Effector memory CD4-positive, alpha-beta T cell (primary cell): Measurements from ENCODE around the gene ARHGAP6.

ENCODE experiments used
- DNase-seq, 3 donors: peaks; one replicate each; pipeline ENCODE4 v3.0.0-alpha.2; 2020
- H3K27ac ChIP-seq: 2 replicates; pipeline ENCODE4 v1.7.0; 2013; ENCODE audit warnings: mild to moderate bottlenecking, low read length, moderate library complexity; ENCODE audit not compliant: insufficient read depth, poor library complexity, severe bottlenecking
- H3K27me3 ChIP-seq: replicated peaks from 2 replicates; pipeline ENCODE4 v1.7.0; 2013; ENCODE audit warnings: mild to moderate bottlenecking, low read length; ENCODE audit not compliant: insufficient read depth, control insufficient read depth, poor library complexity, severe bottlenecking
- H3K36me3 ChIP-seq: 2 replicates; pipeline ENCODE4 v1.7.0; 2013; ENCODE audit warnings: mild to moderate bottlenecking, low read length, moderate library complexity; ENCODE audit not compliant: control insufficient read depth, insufficient read depth
- H3K4me1 ChIP-seq: 2 replicates; pipeline ENCODE4 v1.7.0; 2013; ENCODE audit warnings: low read length, mild to moderate bottlenecking; ENCODE audit not compliant: control insufficient read depth, insufficient read depth, poor library complexity, severe bottlenecking
- H3K4me3 ChIP-seq: 2 replicates; pipeline ENCODE4 v1.7.0; 2013; ENCODE audit warnings: low read length, low read depth, mild to moderate bottlenecking; ENCODE audit not compliant: insufficient read depth, poor library complexity, severe bottlenecking
- H3K9me3 ChIP-seq: 2 replicates; pipeline ENCODE4 v1.7.0; 2013; ENCODE audit warnings: mild to moderate bottlenecking, low read length, moderate library complexity; ENCODE audit not compliant: control insufficient read depth

The ARHGAP6 gene

DNA sequence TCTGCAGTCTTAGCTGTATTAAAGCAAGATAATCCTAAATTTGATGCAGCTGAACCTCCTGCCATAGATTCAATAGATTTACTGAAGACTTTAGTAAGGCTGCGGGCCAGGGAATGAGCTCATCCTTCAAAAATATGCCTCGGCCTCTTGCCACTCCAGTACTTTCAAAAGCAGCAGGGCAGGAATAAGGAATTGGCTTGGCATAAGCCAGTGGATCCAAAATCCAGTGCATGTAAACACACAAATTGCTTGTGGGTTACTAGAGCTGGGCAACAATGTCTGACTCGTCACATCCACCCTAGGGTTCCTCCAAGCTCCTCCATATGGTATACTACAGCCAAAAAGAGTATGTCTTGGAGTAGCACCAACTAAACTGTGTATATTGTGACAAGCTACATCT lies 207.6 kb downstream of the ARHGAP6 start:
- no peaks in the 10 kb centered on the region for H3K36me3 ChIP-seq
- no peak overlapping the region for H3K27ac ChIP-seq
- no peaks in the 10 kb centered on the region for H3K27me3 ChIP-seq
- no peaks in the 10 kb centered on the region for H3K9me3 ChIP-seq
- no peak for DNase-seq
- no peak overlapping the region for H3K4me3 ChIP-seq
- no peaks in the 10 kb centered on the region for H3K4me1 ChIP-seq

DNA sequence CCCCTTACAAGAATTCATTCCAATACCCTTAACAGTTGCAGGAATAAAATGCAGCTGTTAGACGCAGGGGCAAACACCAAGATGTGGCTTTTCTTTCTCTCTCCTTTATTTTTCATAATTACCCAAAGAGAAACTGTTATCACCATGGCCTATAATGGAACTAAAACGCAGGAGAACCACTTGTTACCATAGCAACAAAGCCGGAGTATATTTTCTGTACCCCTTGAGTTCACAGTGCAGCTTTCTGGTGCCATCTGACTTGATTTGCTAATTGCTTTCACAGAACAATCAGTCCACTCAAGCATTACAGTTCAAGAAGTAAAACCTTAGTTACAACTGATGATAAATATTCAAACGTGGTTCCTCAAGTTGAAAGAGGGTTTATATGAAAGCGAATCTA lies 214.6 kb downstream of the ARHGAP6 start:
- H3K9me3 ChIP-seq: no peaks in the 10 kb centered on the region
- no peak for DNase-seq
- H3K27ac ChIP-seq: no peak overlapping the region
- no peaks in the 10 kb centered on the region for H3K27me3 ChIP-seq
- H3K4me3 ChIP-seq: no peak overlapping the region
- H3K4me1 ChIP-seq: no peaks in the 10 kb centered on the region
- no peaks in the 10 kb centered on the region for H3K36me3 ChIP-seq

DNA sequence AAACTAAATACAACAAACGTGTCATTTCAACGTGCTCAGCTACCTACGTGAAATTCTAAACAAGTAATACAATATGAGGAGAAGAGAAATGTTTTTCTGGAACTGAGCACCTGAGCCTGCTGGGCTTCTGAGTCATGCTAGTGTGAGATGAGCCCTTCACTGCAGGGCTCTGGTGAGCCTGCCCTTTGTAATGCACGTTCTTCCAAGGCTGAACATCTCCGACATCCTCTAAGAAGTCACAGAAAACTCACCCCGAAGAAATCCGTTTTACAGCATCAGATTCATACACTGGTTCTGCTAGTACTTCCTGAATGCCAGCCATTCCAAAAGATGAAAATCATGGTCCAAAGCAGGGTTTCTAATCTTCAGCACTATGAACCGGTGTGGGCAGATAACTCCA lies 215.4 kb downstream of the ARHGAP6 start:
- DNase-seq: no peak
- H3K4me3 ChIP-seq: no peak overlapping the region
- H3K27me3 ChIP-seq: no peaks in the 10 kb centered on the region
- no peak overlapping the region for H3K27ac ChIP-seq
- H3K9me3 ChIP-seq: no peaks in the 10 kb centered on the region
- H3K36me3 ChIP-seq: no peaks in the 10 kb centered on the region
- H3K4me1 ChIP-seq: no peaks in the 10 kb centered on the region

DNA sequence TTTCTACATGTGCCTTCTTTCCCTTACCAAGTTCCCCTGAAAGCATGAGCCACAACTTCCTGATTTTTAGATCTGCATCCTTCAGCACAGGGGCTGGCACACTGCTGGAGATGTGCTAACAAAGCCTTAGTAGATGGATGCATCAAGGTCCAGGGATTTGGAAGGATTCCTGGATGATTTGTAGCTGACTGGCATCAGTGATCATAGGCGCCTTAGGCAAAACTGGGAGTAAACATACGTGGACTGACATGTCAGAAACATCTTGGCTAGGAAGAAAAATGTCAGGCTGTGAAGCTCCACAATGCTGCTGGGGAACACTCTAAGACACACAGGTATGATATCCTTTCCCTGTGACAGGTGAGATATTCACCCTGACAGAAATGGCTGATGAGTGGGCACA lies 216.1 kb downstream of the ARHGAP6 start:
- no peak overlapping the region for H3K4me3 ChIP-seq
- H3K4me1 ChIP-seq: no peaks in the 10 kb centered on the region
- H3K36me3 ChIP-seq: no peaks in the 10 kb centered on the region
- no peaks in the 10 kb centered on the region for H3K27me3 ChIP-seq
- DNase-seq: no peak
- no peak overlapping the region for H3K27ac ChIP-seq
- H3K9me3 ChIP-seq: no peaks in the 10 kb centered on the region

DNA sequence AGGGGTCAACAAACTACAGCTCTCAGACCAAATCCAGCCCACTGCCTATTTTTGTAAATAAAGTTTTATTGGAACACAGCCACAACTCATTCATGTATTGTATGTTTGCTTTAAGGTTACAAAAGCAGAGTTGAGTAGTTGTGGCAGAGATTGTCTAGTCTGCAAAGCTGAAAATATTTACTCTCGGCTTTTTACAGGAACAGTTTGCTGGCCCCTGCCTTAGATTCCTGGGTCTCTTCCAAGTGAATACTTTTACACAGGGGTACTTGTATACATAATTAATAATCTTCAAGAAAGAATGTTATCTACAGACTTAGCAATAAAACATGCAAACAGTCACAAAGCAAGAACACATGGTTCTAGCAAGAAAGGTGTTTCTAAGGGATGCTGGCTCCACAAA lies 218.3 kb downstream of the ARHGAP6 start:
- Histone ChIP-seq H3K9me3 (no peaks in the 10 kb centered on the region), H3K27me3 (no peaks in the 10 kb centered on the region), H3K27ac (no peak overlapping the region), H3K36me3 (no peaks in the 10 kb centered on the region), H3K4me3 (no peak overlapping the region), H3K4me1 (no peaks in the 10 kb centered on the region)
- DNase-seq: no peak

DNA sequence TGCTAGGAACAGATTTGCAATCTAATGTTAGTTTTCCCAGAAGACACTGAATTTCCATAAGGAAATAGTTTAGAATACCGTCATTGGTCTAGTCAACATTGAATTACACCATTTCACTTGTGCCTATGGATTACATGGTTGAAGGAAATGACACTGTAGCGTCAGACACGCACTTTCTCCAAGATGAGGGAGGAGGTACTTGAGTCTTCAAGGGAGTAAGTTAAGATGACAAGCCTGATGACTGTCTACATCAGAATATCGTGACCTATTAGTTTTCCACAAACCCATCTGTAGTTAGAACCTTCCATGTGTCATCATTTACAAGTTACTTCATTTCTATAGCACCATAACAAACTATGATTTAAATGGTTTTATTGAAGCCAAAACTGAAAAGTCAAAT lies 218.8 kb downstream of the ARHGAP6 start:
- DNase-seq: no peak
- Histone ChIP-seq H3K27ac (no peak overlapping the region), H3K4me1 (no peaks in the 10 kb centered on the region), H3K27me3 (no peaks in the 10 kb centered on the region), H3K4me3 (no peak overlapping the region), H3K36me3 (no peaks in the 10 kb centered on the region), H3K9me3 (no peaks in the 10 kb centered on the region)

DNA sequence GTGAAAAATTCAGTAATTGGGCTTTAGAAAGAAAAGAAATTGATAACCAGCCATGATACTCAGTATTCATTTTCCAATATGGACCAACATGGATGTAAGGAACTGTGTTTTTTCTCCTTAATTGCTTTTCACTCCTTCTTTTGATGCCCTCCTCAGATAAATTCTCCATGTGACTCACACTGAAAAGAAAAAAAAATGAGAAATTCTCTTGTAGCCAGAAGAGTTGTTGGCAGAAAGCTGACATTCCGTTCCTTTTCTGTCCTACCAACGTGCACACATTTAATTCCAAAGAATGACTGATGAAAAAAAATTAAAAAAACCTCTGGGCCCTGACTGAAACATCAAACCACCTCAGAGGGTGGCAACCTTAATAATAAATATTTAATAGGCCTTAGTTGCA lies 219.4 kb downstream of the ARHGAP6 start:
- Histone ChIP-seq H3K4me1 (no peaks in the 10 kb centered on the region), H3K27me3 (no peaks in the 10 kb centered on the region), H3K9me3 (no peaks in the 10 kb centered on the region), H3K4me3 (no peak overlapping the region), H3K27ac (no peak overlapping the region), H3K36me3 (no peaks in the 10 kb centered on the region)
- DNase-seq: no peak

DNA sequence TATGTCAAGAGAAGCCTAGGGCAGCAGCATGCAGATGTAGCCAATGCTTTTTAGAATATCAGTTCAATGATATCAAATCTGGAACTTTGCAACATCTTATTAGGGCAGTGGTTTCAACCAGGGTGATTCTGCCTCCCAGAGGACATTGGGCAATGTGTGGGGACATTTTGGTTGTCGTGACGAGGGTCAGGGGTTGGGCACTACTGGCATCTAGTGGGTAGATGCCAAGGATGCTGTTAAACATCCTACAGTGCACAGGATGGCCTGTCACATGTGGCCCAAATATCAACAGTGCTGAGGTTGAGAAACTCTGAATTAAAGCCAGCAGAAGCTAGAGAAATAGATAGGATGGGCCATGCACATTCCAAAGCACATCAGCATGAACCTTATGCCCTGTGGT lies 220.2 kb downstream of the ARHGAP6 start:
- H3K4me1 ChIP-seq: no peaks in the 10 kb centered on the region
- no peak for DNase-seq
- no peak overlapping the region for H3K27ac ChIP-seq

DNA sequence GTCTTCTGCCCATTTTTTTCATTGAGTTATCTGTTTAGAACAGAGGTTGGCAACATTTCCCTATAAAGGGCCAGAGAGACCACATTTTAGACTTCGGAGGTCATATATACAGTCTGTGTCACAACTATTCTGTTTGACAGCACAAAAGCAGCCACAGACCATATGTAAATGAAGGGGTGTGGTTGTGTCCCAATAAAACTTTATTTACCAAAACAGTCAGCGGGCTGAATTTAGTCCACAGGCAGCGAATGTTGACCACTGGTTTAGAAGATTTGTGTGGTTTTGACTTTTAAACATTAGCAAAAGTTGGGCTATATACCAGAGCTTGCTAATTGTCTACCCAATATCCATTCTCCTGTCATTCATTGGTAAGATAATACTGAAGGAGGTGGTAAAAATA lies 221.7 kb downstream of the ARHGAP6 start:
- H3K27me3 ChIP-seq: no peaks in the 10 kb centered on the region

More for the DNA sequence above, 220.2 kb downstream of the ARHGAP6 start:
- Histone ChIP-seq H3K27me3 (no peaks in the 10 kb centered on the region), H3K36me3 (no peaks in the 10 kb centered on the region), H3K9me3 (no peaks in the 10 kb centered on the region), H3K4me3 (no peak overlapping the region)

DNA sequence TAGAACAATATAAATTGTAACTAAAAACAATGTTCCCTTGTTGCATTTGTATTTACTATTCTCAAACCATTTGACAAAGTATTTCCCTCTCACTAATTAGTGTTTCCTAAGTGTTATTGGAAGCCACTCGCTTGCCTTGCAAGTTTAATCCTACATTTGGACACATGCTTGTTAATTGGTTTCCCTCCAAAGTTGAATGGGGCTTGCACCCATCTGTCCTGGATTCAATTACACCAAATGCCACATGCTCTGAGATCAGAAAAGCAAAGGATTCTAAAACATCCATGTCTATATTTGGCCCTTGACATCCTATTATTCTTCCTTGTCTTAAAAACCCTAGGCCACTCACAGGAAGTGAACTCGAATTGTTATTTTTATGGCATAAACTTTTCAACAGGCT lies 225.9 kb downstream of the ARHGAP6 start:
- Histone ChIP-seq H3K4me3 (no peak overlapping the region), H3K27ac (no peak overlapping the region), H3K36me3 (no peaks in the 10 kb centered on the region), H3K4me1 (no peaks in the 10 kb centered on the region), H3K9me3 (no peaks in the 10 kb centered on the region), H3K27me3 (no peaks in the 10 kb centered on the region)
- DNase-seq: no peak

More for the DNA sequence above, 221.7 kb downstream of the ARHGAP6 start:
- Histone ChIP-seq H3K27ac (no peak overlapping the region), H3K9me3 (no peaks in the 10 kb centered on the region), H3K4me1 (no peaks in the 10 kb centered on the region), H3K36me3 (no peaks in the 10 kb centered on the region), H3K4me3 (no peak overlapping the region)
- no peak for DNase-seq

DNA sequence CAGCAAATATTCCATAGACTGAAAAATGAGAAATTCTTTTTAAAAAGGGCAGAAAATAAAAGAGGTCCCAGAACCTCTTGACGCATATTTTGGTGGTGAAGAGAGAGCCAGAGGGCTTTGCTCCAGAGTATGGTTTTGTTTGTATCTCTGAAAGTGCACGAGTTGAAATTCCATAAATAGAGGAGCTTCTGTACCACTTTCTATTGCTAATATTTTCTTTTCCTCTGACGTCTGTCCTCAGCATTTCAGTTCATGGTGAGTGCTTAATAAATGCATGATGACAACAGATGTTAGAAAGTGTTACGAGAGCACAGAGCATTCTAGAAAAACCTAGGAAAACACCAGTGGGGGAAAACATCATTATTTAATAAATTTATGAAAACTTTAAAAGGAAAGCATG lies 227.0 kb downstream of the ARHGAP6 start:
- H3K4me3 ChIP-seq: no peak overlapping the region
- H3K27me3 ChIP-seq: no peaks in the 10 kb centered on the region
- no peak overlapping the region for H3K27ac ChIP-seq
- no peaks in the 10 kb centered on the region for H3K4me1 ChIP-seq
- no peaks in the 10 kb centered on the region for H3K36me3 ChIP-seq
- H3K9me3 ChIP-seq: no peaks in the 10 kb centered on the region
- no peak for DNase-seq
